ENCODE results near the gene CTNNBL1. TPM values are rescaled to one million over a fixed set of nuclear protein-coding genes. Genes with fewer than 3 reads are reported as not detected.

The CTNNBL1 gene
- total RNA-seq, 1 experiment from 2014 or later = 55.4 TPM

GRCh38 chr20:37734228-37734985 lies 40.6 kb downstream of the CTNNBL1 start:
- ChIA-PET POLR2A (no interaction called here), RAD21 (ENCODE audit: low non-redundant PET in 1 of 2, low total read pairs in 2 of 2, uncharacterized antibody in 2 of 2, unreplicated experiment in 2 of 2) (no interaction called here), CTCF (no interaction called here)
- Histone ChIP-seq H3K4me2 (ENCODE audit: low read length) (no peak overlapping the region), H3K9me2 (ENCODE audit: insufficient read depth) (no peaks in the 10 kb centered on the region), H4K20me1 (ENCODE audit: insufficient read depth) (no peaks in the 10 kb centered on the region), H3K9me3 (ENCODE audit: control insufficient read depth in 1 of 2, insufficient read depth in 1 of 2, low read depth in 1 of 2, low read length in 2 of 2) (no peaks in the 10 kb centered on the region), H2AFZ (ENCODE audit: low read depth, low read length, poor library complexity, severe bottlenecking) (no peak overlapping the region), H3K36me3 (ENCODE audit: control insufficient read depth in 1 of 2, insufficient read depth in 2 of 2, low read length in 2 of 2) (peaks cover 0 to 10% of the 10 kb centered on the region in 2 experiments; a peak in 1 of 4 replicates), H3K9ac (ENCODE audit: low read length) (no peak overlapping the region), H3K4me1 (ENCODE audit: control insufficient read depth in 1 of 2, insufficient read depth in 2 of 2, low read length in 2 of 2) (no peaks in the 10 kb centered on the region), H3K27ac (ENCODE audit: low read depth, low read length) (no peak overlapping the region), H3K79me2 (ENCODE audit: insufficient read depth, low read length) (peaks cover 13% of the 10 kb centered on the region; the same call in 1 of the 2 replicates), H3K27me3 (ENCODE audit: insufficient read depth, low read length) (no peaks in the 10 kb centered on the region), H3K4me3 (replicated peaks in 1 of 2; ENCODE audit: low read depth in 1 of 2, low read length in 2 of 2) (no peak overlapping the region)
- intact Hi-C loops (cut with micrococcal nuclease) = no loop called here
- BruUV-seq (replicated peaks) = TSS peak; percentile 6
- TF ChIP-seq EZH2phosphoT487 (IDR thresholded peaks at IDR 0.05; ENCODE audit: borderline replicate concordance) = no peak
- TF ChIP-seq FOSL1 (IDR thresholded peaks at IDR 0.05; ENCODE audit: low read depth) = no peak
- ATAC-seq (no peak), DNase-seq (ENCODE audit: low read depth, low spot score) (no peak)

GRCh38 chr20:37735541-37735940 lies 41.7 kb downstream of the CTNNBL1 start:
- Histone ChIP-seq H3K4me2 (ENCODE audit: low read length) (no peak overlapping the region), H3K9me2 (ENCODE audit: insufficient read depth) (no peaks in the 10 kb centered on the region), H3K4me3 (replicated peaks in 1 of 2; ENCODE audit: low read depth in 1 of 2, low read length in 2 of 2) (no peak overlapping the region), H3K27me3 (ENCODE audit: insufficient read depth, low read length) (no peaks in the 10 kb centered on the region), H4K20me1 (ENCODE audit: insufficient read depth) (no peaks in the 10 kb centered on the region), H3K36me3 (ENCODE audit: control insufficient read depth in 1 of 2, insufficient read depth in 2 of 2, low read length in 2 of 2) (peaks cover 0 to 10% of the 10 kb centered on the region in 2 experiments; a peak in 1 of 4 replicates), H3K27ac (ENCODE audit: low read depth, low read length) (no peak overlapping the region), H3K9ac (ENCODE audit: low read length) (no peak overlapping the region), H2AFZ (ENCODE audit: low read depth, low read length, poor library complexity, severe bottlenecking) (no peak overlapping the region), H3K4me1 (ENCODE audit: control insufficient read depth in 1 of 2, insufficient read depth in 2 of 2, low read length in 2 of 2) (no peaks in the 10 kb centered on the region), H3K9me3 (ENCODE audit: control insufficient read depth in 1 of 2, insufficient read depth in 1 of 2, low read depth in 1 of 2, low read length in 2 of 2) (no peaks in the 10 kb centered on the region), H3K79me2 (ENCODE audit: insufficient read depth, low read length) (peaks cover 1% of the 10 kb centered on the region; the same call in 1 of the 2 replicates)
- no peak for TF ChIP-seq ATF3 (IDR thresholded peaks at IDR 0.05)
- DNase-seq (ENCODE audit: low read depth, low spot score) (no peak), ATAC-seq (no peak)
- RAD21 ChIA-PET (ENCODE audit: low non-redundant PET in 1 of 2, low total read pairs in 2 of 2, uncharacterized antibody in 2 of 2, unreplicated experiment in 2 of 2) = no interaction called here
- CTCF ChIA-PET = no interaction called here
- intact Hi-C loops (cut with micrococcal nuclease) = no loop called here
- BruUV-seq (replicated peaks) = no TSS peak
- POLR2A ChIA-PET = no interaction called here

All from HCT116 (cell line).